T-helper 9 cell (primary cell): ENCODE results near the gene ANO9.
"Not testable (repeated sequence)": the region's sequence is repeated elsewhere in the genome, so short reads cannot be mapped to it uniquely, and the experiment has no call there.

Experiments
- DNase-seq: peaks from one replicate; pipeline ENCODE4 v3.0.0-alpha.2; 2020

ANO9 gene

DNA sequence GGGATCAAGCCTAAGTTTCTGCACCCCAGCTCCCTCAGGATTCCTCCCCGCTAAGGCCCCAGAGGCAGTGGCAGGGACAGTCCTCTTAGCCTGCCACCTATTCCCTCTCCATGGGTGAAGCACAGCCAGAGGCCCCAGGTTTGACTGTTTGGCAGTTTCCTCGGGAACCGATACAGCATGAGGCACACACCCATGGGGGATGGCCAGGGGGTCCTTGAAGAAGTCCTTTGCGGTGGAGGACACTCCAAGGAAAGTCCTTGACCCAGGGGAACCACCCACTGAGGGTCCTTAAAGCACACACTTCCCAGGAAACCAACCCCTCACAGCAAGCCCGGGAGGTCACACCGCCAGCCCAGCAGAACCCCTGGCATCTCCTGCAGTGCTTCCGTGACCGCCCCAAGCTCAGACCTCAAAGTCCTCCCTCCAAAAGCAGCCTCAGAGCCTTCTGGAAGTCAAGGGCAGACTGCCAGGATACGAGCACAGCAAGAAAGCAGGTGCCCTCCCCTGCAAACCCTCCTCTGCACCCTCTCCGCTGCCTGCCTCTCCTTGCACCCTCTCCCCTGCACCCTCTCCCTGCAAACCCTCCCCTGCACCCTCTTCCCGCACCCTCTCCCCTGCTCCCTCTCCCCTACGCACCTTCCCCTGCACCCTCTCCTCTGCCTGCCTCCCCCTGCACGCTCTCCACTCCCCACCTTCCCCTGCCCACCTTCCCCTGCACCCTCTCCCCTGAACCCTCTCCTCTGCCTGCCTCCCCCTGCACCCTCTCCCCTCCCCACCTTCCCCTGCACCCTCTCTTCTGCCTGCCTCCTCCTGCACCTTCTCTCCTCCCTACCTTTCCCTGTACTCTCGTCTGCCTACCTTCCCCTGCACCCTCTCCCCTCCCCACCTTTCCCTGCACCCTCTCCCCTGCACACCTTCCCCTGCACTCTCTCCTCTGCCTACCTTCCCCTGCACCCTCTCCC is 28.4 kb downstream of the ANO9 start:
- no peak for DNase-seq

DNA sequence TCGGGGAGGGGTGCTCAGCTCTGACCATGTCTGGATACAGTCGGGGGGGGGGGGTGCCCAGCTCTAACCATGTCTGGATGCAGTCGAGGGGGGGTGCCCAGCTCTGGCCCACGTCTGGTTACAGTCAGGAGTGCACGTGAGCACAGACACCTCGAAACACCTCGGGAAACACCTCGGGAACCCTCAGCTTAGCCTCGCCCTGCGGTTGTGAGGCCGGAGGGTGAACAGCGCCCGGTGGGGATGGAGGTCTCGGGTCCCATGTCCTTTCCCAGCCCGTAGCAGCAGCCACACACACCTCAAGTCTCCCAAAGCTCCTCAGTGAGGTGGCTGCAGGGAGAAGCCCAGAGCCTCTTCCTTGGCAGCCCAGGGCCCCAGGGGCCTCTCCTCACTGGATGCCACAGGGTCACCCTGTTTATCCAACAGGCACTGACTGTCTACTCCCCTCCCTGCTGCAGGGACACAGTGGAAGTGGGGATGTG is 29.1 kb downstream of the ANO9 start:
- DNase-seq: no peak

DNA sequence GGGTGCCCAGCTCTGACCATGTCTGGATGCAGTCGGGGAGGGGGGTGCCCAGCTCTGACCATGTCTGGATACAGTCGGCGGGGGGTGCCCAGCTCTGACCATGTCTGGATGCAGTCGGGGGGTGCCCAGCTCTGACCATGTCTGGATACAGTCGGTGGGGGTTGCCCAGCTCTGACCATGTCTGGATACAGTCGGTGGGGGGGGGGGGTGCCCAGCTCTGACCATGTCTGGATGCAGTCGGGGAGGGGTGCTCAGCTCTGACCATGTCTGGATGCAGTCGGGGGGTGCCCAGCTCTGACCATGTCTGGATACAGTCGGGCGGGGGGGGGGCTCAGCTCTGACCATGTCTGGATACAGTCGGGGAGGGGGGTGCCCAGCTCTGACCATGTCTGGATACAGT is 30.3 kb downstream of the ANO9 start:
- not testable (repeated sequence) for DNase-seq

DNA sequence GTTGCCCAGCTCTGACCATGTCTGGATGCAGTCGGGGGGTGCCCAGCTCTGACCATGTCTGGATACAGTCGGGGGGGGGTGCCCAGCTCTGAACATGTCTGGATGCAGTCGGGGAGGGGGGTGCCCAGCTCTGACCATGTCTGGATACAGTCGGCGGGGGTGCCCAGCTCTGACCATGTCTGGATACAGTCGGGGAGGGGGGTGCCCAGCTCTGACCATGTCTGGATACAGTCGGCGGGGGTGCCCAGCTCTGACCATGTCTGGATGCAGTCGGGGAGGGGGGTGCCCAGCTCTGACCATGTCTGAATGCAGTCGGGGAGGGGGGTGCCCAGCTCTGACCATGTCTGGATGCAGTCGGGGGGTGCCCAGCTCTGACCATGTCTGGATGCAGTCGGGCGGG is 31.1 kb downstream of the ANO9 start:
- not testable (repeated sequence) for DNase-seq

DNA sequence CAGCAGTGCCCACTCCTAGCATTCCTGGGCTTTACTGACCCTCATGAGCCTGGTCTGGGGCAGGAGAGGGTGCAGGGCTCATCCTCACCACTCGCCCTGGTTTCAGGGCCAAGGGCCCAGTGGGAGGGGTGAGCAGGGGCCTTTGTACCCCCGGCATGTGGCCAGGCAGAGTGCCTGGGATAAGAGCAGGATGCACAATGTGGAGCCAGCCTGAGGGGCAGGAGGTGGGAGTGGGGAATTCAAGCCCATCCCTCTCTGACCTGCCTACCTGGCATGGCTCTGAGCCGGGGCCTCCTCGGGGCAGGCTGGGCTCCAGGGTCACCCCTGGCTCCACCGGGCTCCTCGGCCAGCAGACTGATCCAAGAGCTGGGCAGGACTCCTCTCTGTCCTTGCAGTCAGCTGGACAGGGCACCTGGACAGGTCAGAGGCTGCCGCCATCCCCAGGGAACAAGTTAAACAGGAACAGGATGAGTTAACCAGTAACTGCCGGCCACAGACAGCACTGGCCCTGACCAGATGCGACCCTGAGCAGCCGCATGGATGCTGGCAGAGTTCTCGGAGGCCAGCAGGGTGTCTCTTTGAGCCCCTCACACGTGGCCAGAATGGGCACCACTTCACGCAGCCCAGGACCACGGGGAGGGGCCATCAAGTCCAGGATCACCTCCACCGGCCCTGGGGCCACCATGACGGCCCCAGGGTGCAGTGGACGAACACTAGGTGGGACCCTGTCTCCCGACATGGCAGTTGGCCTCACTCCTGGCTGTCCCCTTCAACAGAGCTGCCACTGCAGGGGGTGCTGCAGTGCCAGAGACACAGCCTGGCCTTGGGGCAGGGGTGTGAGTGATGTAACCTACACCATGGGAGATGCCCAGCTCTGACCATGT is 32.0 kb downstream of the ANO9 start:
- DNase-seq: no peak

DNA sequence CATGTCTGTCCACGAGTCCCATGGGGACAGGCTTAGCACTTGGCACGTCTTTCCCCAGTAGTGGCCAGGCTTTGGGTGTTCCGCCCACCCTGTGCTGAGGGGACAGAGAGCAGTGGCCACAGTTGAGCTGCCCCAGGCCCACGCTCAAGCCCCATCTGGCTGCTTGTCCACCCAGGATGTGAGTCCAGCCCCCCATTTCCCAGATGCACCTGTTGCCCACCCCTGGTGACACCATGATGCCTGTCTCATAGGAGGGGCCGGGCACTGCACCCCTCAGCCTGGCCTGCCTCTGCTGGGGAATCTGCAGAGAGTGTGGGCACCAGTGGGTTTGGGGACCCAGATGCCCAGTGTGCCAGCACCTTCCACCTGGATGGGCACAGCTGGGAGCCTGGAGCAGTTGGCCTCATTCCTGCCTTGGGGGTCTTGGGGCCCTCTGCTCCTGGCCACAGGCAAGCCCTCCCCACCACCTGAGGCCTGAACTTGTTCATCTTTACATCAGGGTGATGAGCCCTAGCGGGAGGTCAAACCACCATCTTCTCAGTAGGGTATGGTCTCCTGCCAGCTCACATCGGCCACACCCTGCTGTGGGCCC is 32.7 kb downstream of the ANO9 start:
- no peak for DNase-seq

DNA sequence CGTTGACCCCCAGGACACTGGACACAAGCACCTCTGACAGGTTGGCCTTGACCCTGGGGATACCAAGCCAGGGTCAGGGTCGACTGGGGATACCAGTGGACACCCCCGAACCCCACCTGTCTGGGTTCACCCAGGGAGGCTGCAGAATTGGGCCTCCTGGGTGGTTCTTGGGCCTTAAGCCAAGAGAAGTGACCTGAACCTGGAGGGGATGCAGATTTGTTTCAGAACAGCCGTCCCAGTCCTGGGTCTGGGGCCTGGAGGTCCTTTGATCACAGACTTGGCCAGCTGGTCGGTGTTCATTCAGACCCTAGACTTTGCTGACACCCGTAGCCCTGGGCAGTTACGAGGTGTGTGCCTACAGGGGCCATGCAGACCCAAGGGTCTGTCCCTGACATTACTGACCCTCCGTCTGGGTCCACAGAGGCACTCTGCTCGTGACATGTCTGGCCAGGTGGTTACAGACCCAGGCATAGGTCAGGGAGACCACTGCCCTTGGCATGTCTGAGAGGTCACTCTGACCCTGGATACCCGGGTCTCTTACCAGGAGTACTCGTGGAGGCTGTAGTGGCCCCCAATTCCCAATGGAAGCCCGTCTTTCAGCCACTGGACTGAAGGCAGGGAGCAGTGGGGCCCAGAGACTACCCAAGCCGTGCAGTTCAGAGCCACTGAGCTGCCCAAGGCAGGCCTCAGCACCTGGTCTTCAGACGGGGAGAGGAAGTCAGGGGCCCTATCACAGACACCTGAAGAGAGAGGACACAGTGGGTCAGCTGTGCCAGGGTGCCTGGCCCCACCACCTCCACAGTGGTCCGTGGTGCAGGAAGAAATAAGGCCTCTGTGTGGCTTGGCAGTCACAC is 33.4 kb downstream of the ANO9 start:
- no peak for DNase-seq

DNA sequence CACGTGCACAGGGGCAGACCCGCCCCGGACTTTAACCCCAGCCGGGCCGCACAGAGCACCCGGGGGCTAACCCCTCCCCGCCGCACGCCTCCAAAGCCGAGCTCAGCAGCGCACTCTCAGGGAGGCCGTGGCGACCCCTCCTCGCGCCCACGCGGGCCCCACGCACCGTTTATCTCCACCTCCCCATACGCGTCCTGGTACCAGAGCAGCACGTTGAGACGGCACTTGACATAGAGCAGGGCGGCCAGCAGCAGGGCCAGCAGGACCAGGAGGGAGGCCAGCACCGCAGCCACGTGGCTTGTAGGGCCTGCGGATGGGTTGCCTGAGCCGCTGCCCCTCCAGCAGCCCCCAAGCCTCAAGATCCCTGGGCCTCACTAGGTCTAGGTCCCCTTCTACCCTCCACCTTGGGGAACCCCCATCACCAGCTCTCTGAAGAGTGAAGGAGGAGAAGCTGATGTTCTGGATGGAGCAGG is 34.1 kb downstream of the ANO9 start:
- DNase-seq: no peak

DNA sequence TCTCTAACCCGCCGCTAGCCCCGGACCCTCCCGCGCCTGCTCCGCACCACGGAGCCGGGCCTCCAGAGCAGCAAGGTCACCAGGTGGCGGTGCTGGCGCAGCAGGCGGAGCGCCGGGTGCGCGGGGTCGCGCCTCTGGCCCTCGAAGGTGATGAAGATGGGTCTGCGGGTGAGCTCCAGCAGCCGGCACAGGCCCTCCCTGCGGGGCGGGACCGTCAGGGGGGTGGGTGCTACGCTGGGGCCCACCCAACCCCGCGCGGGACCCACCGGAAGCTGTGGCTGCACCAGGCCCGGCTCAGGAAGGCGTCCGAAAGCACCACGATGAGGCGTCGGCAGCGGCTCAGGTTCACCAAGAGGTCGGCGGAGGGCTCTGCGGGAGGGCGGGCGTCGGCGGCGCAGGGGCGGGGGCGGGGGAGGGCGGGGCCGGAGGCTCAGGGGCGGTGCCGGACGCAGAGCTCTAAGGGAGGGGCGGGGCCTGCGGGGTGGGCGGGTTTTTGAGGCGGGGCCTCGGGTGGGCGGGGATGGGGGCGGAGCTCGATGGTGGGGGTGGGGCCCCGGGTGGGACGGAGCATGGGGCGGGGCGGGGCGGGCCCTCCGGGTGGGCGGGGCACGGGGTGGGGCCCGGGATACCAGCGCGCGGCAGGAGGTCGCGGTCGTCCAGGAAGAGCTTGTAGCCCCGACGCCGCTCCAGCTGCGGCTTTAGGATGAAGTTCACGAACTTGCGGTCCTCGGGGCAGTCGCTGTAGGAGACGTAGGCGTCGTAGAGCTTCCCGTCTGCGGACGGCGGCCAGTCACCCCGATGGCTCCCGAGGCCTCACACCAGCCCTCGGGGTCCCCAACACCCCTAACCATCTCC is 34.8 kb downstream of the ANO9 start:
- DNase-seq: peak; percentile 93

DNA sequence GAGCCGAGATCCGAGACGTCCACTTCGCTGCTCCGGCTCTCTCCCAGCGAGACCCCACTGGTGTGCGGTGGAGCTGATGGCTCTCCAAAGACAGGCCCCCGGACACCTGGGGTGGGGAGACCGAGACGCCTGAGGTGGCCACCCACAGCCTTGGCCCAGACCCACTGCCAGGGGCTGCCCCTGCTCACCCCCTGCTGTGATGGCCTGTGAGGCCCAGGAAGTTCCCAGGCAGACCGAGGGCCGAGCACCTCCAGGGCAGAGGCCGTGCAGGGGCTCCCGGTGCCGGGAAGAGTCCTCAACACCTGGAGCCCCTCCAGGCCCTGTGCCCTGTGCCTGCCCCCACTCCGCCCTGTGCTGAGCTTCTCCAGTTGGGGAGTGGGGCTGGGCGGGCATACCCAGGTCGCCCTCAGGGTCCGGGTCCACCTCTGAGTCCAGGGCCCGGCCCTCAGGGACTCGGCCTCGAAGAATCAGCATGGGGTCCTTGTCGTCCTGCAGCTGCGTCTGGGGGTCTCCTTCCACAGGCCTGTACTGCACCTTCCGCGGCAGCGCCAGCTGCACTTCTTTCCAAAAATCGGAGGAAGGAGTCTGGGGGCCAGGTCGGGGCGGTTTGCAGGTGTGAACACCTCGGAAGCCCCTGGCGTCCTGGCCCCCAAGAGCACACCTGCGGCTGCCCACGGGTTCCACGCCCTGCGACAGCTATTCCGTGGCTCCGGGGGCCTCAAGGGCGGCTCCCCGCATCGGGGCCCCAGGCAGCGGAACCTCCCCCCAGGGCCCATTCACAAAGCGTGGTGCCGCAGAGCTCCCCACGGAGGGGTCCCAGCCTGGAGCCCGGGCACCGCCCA is 35.6 kb downstream of the ANO9 start:
- no peak for DNase-seq

DNA sequence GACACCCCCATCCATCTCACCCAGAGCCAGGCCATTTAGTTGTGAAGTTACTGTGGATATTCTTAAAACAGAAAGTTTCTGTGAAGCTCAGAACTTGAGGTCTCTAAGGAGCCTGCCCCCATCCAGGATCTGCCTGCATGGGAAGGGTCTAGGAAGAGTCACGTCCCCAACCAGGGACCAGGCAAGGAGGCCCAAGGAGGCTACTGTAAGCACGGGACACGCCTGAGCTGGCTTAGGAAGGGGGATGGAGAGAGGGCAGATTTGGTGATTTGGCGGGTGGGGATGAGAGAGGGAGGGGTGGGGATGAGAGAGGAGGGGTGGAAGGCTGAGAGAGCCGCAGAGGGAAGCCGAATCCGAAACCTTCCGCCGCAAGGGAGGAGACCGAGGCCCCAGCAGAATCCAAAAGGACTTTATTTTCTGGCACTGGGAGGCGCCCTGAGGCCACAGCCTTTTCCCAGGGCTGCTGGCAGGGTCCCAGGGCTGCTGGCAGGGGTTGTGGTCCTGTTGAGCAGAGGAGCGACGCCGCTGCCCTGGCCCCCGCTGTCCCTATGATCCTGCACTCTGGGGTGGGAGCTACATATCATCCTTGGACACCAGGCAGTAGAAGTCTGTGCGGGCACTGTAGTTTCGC is 36.4 kb downstream of the ANO9 start:
- no peak for DNase-seq

DNA sequence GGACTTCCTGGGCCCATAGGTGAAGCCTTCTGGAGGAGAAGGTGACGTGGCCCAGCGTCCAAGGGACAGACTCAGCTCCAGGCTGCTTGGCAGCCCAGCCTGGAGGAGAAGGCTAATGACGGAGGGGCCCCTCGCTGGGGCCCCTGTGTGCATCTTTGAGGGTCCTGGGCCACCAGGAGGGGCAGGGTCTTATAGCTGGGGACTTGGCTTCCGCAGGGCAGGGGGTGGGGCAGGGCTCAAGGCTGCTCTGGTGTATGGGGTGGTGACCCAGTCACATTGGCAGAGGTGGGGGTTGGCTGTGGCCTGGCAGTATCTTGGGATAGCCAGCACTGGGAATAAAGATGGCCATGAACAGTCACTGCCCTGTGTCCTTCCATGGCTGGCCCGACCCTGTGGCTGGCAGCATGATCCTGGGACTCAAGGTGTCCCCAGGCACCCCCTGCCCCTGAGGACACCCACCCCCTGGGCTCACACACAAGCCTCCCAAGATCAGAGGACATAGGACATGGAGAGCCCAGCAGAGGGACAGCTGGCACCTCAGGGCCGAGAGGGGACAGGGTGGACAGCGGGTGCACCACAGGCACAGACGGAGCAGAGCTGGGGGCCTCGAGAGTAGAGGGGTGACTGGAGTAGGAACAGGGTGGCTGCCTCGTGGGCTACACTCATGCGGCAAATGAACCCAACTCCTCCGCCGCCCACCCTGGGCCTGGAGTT is 37.1 kb downstream of the ANO9 start:
- no peak for DNase-seq

DNA sequence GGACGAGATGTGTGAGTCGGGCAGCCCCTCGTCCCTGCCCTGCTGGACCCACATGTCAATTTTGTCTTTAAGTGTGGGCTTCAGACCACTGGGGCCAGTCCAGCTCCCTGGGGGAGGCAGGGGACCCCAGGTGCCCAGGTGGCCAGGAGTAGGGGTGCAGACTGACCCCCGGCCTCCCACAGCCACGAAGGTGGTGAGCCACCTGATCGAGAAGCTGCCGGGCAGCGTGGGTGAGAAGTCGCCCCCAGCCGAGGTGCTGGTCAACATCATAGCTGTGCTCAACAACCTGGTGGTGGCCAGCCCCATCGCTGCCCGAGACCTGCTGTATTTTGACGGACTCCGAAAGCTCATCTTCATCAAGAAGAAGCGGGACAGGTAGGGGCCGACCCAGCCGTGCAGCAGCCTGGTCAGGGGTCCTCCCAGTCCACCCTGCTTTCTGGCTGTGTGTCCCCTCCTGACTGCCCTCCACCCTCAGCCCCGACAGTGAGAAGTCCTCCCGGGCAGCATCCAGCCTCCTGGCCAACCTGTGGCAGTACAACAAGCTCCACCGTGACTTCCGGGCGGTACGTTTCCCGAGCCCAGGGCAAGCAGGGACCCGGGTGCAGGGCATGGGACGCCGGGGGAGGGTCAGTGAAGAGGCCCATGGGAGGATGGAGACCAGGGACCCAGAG is 37.9 kb downstream of the ANO9 start:
- DNase-seq: no peak

DNA sequence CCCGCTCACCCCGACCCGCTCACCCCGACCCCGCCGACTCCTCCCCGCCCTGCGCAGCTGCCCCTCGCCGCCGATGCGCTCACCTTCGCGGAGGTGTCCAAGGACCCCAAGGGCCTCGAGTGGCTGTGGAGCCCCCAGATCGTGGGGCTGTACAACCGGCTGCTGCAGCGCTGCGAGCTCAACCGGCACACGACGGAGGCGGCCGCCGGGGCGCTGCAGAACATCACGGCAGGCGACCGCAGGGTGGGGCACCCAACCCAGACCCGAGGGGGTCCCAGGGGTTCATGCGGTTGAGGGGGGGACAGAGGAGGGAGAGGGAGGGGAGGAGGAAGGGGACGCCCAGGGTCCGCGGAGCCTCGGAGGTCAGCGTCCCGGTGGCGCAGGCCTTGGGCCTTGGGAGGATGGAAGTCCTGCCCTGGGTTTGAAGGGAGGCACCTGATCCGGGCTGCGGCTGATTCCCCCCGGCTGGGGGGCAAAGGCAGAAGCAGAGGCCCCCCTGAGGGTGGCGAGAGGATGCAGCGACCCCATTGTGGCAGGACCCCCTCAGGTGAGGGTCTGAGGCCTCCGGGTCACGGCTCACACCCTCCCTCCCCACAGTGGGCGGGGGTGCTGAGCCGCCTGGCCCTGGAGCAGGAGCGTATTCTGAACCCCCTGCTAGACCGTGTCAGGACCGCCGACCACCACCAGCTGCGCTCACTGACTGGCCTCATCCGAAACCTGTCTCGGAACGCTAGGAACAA is 38.6 kb downstream of the ANO9 start:
- DNase-seq: no peak

DNA sequence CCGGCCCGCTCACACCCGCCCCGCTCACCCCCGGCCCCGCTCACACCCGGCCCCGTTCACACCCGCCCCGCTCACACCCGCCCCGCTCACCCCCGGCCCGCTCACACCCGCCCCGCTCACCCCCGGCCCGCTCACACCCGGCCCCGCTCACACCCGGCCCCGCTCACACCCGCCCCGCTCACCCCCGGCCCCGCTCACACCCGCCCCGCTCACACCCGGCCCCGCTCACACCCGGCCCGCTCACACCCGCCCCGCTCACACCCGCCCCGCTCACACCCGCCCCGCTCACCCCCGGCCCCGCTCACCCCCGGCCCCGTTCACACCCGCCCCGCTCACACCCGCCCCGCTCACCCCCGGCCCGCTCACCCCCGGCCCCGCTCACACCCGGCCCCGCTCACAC is 40.6 kb downstream of the ANO9 start:
- DNase-seq: not testable (repeated sequence)

DNA sequence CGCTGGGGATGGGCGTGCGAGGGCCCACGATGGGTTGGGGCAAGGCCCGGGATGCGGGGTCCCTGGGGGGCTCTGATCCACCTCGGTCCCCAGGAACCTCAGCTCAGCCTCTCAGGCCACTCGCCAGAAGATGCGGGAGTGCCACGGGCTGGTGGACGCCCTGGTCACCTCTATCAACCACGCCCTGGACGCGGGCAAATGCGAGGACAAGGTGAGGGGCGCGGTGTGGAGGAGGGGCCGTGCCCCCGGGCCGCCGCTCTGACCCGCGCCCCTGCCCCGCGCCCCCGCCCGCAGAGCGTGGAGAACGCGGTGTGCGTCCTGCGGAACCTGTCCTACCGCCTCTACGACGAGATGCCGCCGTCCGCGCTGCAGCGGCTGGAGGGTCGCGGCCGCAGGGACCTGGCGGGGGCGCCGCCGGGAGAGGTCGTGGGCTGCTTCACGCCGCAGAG is 41.5 kb downstream of the ANO9 start:
- no peak for DNase-seq

DNA sequence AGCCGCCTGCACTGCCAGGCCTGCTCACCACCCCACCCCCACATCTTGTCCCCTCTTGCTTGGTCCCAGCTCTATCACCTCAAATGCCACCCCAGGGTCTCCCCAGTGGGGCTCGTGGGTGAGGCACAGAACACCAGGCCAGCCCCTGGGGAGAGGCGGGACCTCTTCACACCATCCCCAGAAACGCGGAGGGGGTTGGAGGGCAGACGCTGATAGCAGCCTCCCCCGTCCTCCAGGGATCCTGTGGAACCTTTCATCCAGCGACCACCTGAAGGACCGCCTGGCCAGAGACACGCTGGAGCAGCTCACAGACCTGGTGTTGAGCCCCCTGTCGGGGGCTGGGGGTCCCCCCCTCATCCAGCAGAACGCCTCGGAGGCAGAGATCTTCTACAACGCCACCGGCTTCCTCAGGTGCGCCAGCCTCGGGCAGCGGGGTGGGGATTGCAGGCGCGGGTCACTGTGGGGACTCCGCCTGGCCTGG is 42.0 kb downstream of the ANO9 start:
- no peak for DNase-seq
